HG03354 (cell line): Measurements from ENCODE around the gene SLC7A14.
A peak's percentile ranks its signal among the peaks of the same experiment; 100 is the strongest.

Source experiments
- ATAC-seq: cut with Tn5 transposase; IDR thresholded peaks from one replicate; pipeline ENCODE4 v1.9.1; 2021; ENCODE audit warnings: mild to moderate bottlenecking; ENCODE audit not compliant: unreplicated experiment, poor library complexity, severe bottlenecking

The SLC7A14 gene

DNA sequence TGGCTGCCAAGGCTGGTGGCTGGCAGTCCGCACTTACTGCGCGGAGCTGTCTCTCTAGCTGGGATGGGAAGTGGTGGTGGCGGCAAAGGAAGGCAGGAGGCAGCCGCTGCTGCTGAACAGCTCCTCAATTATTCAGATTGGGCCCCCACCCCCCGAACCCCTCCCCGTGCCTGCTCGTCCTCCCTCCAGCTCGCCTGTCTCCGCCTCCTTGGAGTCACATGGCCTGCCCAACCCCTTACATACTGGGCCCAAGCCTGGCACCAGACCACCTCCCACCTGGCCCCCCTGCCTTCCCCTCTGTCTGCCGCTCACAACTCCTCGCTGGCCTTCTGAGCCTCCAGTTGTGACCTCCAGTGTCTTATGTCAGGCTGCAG lies at the start of gene SLC7A14:
Gene SLC7A14 (minus strand): TSS at position 139 of the 374 bp plus-strand sequence. CDS start 59,139 bp downstream, outside the sequence.
- no peak for ATAC-seq

DNA sequence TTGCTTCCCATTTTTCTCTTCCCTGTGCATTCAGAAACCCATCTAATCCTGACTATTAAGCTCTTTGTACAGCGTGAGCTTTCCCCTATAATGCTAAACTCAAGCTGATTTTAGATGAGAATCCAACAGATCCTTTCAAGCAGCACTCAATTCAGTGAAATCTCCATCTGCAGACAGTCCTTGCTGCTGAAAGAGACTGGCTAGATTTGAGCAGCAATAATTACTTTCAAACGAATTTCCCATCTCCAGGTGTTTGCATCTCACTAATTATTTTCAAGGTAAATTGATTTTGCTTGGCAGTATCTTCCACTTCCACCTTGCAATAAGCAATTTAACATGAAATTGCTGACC lies 49.5 kb upstream of the SLC7A14 start:
- ATAC-seq: no peak

DNA sequence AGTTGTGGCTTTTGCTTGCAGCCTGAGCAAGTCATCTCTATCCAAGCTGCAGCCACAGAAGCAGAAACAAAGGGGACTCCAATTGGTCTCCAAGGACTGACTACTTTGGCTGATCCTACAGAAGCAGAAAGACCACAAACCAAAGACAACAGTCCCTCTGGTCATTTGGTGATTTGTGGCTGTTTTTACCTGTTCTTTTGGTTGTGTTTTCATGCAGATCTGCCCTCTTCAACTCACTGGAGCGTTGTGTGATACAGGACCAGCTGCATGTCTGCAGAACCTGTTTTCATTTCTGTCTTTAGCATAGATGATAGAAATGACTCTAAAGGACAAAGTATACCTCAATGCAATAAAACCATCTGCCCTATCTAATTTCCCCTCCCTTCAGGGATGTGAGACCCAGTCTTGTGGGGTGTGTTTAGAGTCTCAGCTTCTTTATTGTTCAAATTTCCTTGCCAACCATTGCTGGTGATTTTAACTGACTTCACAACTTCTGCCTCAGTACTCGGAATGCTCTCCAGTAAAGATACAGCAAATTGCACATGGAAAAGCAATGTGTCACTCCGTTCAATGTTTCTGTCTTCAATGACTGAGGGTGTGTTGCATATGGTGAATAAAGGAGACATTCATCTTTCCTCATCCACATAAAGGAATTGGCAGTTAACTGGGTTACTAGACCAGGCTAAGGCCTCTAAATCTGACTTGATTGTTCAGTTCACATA lies 48.9 kb upstream of the SLC7A14 start:
- ATAC-seq: peak; percentile 70

DNA sequence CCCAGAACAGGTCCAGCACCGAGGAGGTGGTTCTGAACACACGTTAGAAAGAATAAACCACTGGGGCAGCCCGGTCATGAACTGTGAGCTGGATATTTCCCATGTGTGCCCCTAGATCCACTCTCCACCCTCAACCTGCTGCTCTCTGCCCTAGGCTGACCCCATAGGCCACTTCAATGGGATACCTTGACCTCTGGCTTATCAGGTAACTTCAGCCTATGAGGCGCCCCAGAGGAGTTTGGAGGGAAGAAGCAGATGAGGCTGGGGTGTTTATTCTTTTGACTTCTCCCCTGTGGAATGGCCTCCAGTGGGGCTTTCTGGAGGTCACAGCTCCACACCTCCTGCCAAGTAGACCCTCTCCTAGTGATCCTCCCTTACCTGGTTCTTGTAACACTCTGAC lies 47.7 kb upstream of the SLC7A14 start:
- no peak for ATAC-seq

DNA sequence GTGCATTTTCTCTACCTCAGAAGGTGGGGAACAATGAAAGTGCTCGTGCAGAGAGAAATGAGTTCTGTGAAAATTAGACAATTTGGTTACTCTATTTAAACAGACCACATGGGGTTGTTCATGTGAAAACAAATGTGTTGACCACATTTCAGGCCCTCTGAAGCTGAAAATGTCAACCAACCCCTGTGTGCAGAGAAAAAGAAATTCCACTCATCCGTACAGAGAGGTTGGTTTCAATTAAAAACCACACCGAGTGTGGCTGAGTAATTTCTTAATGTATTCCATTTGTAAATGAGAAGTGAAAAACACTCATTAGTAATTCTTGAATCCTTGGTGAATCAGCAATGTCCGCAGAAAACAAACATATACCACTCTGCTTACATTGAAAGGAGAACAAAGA lies 46.9 kb upstream of the SLC7A14 start:
- ATAC-seq: peak; percentile 87

DNA sequence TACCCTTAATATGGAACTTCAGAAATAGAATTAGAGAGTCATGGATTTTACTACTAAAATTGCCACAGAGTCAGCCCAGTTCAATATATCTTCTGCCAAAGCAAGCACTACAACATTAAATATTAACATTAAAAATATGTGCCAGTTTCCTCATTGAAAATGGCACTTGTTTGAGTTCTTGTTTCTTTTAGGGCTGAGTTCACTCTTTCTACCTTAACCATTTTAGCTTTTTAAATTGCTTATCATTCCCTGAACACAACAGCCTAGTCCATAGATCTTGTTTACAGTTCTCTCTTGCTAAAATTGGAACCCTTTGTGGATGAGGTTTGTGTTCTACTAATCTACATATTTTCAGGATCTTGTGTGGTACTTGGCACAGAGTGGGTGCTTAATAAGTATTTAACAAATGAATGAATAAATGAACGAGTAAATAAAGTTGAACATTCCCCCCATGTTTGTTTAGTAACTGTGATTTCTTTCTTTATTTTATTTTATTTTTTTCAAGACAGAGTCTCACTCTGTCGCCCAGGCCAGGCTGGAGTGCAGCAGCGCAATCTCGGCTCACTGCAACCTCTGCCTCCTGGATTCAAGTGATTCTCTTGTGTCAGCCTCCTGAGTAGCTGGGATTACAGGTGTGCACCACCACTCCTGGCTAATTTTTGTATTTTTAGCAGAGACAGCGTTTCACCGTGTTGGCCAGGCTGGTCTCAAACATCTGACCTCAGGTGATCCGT lies 46.0 kb upstream of the SLC7A14 start:
- ATAC-seq: no peak

DNA sequence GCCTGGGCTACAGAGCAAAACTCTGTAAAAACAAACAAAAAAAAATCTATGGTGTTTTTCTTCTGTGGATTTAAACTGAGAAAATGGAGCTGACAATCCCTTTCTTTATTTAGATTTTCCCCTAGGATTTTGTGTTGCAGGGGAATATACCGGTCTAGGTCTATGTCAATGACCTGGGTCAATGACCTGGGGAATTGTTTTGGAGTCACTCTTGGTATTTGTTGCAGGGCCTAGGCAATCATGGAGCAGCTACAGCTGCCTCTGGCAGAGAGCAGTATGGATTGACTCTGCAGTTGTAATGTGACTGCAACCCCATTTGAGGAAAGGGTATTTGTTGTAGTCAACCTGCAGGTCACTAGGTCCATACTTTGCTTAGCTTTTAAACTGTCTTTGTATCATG lies 37.6 kb upstream of the SLC7A14 start:
- no peak for ATAC-seq

DNA sequence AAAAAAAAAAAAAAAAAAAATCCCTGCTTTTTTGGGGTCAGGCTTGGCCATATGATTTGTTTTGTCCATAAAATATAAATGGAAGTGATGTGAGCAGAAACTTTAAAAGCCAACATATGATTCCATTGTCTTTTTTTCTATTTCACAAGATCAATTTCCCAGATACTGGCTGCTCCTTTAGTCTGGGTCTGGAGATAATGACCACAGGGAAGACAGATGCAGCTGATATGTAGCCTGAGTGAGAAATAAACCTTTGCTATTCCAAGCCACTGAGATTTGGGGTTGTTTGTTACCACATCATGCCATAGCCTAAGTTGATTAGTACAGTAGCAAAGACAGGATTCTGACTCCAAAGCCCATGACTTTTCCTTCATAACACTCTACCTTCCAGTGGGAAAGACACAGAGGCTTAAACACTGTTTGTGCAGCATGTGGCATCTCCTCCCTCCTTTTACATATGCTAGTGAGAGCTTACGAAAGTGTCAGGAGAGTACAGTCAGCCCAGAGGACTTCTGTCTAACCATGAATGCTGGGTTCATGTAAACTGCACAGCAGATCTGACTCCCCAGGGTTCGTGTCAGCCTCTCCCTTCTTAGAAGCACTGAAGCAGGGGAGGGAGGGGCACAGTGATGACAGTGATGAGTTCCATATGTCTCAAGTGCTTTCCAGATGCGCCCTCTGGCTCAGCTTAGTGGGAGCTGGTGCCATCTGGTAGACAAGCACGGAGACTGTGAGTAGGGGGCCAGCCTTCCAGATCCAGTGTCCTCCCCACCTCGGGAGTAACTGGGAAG lies 36.7 kb upstream of the SLC7A14 start:
- no peak for ATAC-seq

DNA sequence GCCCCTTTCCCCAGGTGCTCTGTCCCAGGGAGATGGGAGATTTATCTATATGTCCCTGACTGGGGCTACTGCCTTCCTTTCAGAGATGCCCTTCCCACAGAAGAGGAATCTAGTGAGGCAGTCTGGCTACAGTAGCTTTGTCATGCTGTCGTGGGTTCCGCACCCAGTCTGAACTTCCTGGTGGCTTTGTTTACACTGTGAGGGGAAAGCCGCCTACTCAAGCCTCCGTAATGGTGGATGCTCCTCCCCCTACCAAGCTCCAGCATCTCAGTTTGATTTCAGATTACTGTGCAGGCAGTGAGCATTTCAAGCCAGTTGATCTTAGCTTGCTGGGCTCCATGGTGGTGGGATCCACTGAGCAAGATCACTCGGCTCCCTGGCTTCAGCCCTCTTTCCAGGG lies 35.4 kb upstream of the SLC7A14 start:
- ATAC-seq: no peak

DNA sequence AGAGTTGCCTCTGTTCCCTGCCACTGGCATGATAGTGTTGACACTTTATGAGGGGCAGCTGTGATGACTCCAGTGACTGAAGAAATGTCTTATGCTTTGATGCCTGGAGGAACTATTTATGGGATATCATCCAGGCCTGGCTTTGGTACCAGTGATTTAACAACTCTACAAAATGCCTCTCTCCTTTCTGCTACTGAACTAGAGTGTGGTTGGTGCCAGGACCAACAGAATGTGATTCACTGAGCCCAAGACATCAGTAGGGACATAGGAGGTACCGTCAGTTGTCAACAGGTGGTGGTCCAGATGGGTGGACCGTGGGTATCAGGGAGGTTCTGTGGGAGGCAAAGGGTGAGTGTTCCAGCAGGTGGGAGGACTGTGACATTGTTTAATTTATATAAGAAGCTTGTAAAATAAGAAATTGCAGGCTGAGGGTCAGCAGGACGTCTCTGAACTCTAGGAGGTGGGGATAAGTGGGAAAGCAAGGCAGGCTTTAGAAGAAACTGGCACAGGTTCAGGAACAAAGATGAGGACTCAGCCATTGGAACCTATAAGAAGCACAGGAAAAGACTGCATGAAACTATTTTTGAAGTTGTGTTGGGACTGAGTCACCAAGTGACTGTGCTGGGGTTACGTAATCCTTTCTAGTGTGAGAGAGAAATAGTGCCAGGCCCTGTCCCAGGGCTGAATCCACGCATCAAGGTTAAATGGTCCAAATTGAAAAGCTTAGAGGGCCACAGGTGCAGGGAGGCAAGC lies 28.5 kb upstream of the SLC7A14 start:
- no peak for ATAC-seq

DNA sequence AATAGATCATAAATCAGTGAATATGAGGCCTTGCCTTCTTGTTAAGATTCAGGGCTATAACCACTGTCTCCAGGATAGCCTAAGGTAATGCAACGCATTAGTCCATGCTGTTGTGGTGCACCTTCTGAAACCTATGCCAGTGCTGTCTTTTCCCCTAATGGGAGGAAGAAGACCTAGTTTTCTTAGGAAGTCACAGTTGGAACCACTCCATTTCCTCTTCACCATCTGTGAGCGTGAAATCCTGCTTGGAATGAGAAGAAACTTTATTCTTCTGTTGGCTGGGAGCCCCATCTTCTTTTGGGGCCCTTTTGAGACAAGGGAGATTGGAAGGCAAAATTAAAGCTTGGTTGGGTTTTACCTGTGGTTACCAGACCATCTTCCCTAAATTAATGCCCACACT lies 25.9 kb upstream of the SLC7A14 start:
- ATAC-seq: no peak

DNA sequence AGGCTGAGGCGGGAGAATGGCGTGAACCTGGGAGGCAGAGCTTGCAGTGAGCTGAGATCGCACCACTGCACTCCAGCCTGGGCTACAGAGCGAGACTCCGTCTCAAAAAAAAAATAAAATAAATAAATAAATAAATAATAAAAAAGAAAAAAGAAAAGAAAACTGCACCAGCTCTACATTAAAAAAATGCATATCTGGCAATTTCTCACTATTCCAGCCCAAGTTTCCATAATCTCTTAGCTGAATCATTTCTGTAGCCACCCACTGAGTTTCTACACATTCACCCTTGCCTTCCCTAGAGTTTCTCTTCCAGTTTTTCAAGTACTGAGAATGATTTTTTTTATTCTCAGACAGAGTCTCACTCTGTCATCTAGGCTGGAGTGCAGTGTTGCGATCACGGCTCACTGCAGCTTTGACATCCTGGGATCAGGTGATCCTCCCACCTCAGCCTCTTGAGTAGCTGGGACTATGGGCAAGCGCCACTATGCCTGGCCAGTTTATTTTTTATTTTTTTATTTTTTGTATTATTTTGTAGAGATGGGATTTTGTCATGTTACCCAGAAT lies 24.5 kb upstream of the SLC7A14 start:
- ATAC-seq: no peak

DNA sequence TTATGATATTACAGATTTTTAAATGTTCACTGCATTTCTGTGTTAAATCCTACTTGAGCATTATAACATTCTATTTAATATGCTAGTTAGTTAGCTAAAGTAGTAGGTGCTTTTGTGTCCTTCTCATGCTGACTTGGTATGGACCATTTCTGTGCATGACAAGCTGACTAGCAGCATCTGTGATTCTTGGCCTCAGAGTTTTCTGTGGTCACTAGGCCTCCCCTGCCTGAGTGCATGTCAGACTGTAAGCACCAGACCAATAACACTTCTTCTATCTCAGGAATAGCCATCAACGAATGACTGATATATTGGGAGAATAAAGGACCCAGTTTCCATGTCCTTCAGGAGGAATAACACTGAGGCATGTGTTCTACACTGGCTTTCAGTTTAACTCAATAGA lies 22.6 kb upstream of the SLC7A14 start:
- ATAC-seq: no peak

DNA sequence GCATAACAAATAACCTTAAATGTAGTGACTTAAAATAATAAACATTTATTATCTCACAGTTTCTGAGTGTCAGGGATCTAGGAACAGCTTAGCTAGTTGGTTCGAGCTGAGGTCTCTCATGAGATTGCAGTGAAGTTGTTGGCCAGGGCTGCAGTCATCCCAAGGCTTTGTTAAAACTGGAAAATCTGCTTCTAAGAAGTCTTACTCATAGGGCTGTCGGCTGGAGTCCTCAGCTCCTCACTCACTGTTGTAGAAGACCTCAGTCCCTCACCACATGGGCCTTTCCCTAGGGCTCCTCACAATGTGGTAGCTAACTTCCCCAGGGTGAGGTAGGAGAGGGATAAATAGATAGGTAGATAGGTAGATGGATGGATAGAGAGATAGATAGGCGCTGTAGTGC lies 20.8 kb upstream of the SLC7A14 start:
- no peak for ATAC-seq

DNA sequence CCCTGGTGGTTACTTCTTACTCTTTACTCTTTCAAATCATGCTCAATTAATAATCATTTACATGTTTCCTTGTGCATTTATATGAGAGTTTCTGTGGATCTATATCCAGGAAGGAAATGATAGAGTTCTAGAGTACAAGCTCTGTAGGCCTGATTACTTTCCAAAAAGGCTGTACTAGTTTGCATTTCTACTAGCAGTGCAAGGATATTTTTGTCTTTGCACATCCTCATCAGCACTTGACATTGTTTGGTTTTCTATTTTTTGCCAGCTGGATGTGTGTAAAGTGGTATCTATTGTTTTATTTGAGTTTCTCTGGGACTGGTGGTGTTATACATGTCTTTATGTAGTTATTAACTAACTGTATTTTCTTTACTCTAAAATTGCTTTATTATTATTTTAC lies 19.6 kb upstream of the SLC7A14 start:
- ATAC-seq: no peak

DNA sequence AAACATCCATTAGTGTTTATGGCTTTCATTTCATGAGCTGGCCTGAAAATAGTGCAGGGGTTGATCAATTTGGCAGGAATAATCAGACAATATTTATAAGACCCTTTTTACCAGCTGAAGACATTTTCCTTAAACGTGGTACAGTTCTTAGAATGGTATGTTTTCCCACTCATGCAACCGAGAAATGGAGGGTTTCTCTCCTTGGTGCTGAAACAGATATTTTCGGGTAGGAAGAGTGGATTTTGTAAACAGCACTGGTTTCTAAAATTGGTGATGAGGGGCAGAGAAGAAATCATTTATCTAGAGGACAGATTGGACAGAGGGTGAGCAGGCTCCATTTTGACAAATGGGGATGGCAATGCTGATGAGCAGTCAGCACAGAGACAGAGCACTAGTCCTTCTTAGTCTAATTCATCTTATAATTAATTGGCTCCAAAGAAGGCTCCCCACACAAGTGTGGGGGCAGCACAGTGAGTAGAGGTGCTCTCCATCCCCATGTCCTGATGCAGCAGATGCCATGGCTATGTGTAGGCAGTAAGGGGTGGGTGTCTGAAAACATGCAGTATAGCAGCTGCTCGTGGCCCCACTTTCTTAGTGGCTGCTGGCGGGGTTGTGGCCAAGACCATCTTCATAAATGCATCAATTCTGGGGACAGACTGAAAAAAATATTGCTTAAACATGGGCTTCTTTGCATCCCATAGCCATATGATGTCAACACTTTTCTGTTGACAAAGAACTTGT lies 18.1 kb upstream of the SLC7A14 start:
- no peak for ATAC-seq

DNA sequence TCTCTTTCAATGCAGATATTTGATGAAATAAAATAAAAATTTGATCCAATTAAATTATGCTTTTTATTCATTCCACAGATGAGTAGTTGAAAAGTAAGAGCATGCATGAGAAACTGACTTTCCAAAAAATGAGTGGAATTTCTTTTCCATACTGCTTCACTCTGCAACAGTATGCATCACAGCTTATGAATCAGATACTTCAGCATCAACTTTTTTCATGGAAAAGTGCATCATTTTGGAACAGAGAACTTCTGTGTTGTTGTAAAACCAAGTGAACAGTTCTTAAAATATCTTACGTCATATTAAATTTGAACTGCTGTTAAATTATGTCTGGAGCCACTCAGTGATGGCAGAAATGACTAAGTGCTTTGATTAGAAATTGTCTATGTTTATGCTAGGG lies 16.7 kb upstream of the SLC7A14 start:
- no peak for ATAC-seq

DNA sequence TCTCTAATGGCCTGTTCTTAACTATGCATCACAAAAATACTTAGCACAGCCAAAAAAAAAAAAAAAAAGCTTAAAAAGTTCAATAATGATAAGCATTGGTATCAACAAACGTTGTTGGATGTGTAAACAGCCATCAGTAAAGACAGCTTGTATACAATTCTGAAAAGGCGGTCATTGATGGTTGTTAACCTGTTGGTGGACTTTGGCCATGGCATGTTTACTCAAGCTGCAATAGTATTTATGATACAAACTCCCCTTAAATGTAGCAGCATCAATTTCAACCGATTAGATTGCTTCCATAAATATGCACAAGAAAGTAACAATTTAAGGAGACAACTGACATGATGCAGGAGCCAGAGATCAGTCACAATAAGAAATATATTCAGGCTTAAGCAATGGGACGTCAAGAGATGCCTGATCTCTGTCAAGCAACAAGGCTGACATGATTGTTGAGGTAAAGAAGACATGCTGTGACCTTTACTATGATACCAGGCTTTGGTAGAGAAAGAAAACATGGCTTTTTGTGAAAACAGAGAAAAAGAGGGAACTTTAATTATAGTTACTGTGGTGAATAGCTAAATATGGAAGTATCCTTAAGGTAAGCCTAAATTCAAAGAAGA lies 14.2 kb upstream of the SLC7A14 start:
- ATAC-seq: no peak

DNA sequence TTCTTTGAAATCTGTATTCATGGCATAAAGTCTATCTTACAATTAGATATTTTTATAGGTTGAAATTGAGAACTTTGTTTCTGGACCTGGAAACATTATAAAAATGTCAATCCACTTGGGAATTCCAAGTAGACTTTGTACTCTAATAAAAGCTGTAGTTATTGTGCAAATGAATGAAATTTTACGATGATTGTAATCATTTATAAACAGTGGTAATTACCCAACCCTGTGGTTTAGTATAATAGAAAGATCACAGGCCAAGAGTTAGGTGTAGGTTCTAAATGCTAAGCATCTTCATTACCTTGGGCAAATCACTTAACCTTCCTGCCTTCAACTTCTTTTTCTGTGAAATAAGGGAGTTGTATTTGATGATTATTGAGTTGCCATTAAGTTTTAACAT lies 13.2 kb upstream of the SLC7A14 start:
- no peak for ATAC-seq
